ENCODE data around the gene TUBGCP2.
A peak's percentile ranks its signal among the peaks of the same experiment; 100 is the strongest.

TUBGCP2 gene

DNA sequence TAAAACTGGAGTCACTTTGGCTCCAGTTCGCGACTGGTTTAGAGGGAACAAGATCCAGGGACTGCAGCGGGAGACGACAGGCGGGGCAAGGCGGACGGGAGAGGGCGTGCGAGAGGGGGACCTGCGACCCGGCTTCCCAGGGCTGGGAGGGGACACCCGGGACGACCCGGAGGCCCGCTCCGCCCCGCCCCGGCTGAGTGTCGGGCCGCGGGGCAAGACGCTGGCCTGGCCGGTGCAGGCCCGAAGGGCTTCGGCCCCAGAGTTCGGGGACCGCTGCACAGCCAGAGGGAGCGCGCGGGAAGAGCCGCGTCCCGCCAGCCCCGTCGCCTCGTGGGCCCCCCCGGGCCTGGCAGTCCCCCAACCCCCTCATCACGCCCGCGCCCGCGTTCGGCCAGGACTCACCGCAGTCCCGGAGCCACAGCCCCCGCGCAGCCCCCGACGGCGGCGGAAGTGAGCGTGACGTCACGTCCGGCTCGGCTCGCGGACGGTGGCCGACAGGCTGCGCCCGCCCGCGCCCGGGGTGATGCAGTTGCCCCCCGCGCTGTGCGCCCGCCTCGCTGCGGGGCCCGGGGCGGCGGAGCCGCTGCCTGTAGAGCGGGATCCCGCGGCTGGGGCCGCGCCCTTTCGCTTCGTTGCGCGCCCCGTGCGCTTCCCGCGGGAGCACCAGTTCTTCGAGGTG is at the start of gene TUBGCP2, which contains the start of gene ZNF511:
Gene TUBGCP2 (minus strand): TSS at position 452 of the 679 bp plus-strand sequence. CDS start 5,931 bp downstream, outside the sequence.
Gene ZNF511 (plus strand): TSS at position 494 of the 679 bp plus-strand sequence. CDS start 30 bp downstream, at position 524.
- peak; percentile 78 to 81 for DNase-seq (ENCODE audit: low read depth in 2 of 2, low spot score in 1 of 2)

DNA sequence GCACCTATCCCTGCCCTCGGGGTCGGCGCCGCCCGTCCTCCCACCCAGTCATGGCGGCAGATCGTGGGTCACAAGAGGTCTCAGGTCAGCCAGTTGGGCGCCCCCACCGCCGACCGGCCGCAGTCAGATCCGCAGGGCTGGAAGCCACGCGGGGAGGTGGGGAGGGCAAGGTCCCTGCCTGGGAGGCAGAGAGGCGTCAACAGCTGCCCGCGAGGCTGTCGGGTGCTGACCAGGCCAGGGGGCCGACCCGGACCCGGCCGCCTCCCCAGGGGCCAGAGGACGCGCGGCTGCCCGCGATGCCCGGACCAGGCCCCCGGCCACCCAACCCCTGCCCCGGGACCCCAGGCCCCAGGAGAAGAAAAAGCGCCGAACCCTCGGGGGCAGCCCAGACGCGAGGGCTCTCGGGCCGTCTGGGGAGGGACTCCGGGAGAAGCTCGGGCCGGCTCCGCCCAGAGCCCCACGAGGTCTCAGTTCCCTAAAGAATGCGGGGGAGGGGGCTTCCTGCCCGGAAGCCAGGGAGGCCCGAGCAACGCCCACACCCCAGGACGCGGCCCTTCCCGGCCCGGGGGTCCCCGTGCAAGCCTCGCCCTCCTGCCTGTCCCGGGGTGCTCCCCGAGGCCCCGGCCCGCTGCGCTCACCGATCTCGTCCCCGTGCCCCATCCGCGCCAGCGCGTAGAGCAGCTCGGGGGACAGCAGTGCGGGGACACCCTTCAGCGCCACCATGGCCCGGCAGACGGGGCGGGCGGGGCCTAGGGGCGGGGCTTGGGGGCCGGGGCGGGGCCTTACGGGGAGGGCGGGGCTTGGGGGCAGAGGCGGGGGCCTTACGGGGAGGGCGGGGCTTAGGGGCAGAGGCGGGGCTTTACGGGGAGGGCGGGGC is 48.9 kb upstream of the TUBGCP2 start, which contains the start of gene FUOM:
Gene FUOM (minus strand): TSS at position 735 of the 877 bp plus-strand sequence. CDS start 12 bp downstream, at position 723.
- peak; percentile 36 to 43 for DNase-seq (ENCODE audit: low read depth in 2 of 2, low spot score in 1 of 2)

- no peak for DNase-seq (ENCODE audit: low read depth in 2 of 2, low spot score in 1 of 2)
These were observed 48.0 kb upstream of the TUBGCP2 start for GRCh38 chr10:133356549-133357284.

- no peak for DNase-seq (ENCODE audit: low read depth in 2 of 2, low spot score in 1 of 2)
These were observed 47.3 kb upstream of the TUBGCP2 start for GRCh38 chr10:133355991-133356390.

GRCh38 chr10:133355266-133355665 is 46.6 kb upstream of the TUBGCP2 start:
- DNase-seq (ENCODE audit: low read depth in 2 of 2, low spot score in 1 of 2): no peak

- no peak for DNase-seq (ENCODE audit: low read depth in 2 of 2, low spot score in 1 of 2)
These were observed 46.1 kb upstream of the TUBGCP2 start for GRCh38 chr10:133354672-133355240.

DNA sequence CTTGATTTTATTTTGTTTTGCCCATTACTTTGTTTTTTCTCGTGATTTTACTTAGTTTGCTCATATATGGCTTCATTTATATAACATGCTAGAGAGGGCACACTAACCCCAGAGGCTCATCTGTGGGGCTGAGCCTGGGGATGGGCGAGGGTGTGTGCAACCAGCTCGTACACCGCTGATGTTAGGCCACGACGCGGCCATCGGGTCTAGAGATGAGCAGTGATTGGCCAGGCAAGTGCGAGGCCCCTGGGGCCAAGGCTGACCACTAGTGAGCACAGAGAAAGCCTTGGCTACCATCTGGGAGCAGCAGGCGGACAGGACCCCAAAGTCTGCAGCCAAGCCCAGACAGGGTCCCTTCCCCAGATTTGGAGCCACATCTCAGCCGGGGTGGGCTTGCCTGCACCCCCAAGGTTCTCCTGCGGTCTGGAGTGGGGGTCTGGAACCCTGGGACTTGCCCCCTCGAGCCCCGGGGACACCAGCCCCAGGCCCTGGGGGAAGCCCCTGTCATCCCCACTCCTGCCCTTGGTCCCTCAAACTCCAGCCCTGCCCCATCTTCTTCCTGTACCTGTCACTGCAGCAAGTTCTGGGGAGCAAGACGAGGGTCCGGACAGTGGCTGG is 45.4 kb upstream of the TUBGCP2 start:
- DNase-seq (ENCODE audit: low read depth in 2 of 2, low spot score in 1 of 2): no peak

DNA sequence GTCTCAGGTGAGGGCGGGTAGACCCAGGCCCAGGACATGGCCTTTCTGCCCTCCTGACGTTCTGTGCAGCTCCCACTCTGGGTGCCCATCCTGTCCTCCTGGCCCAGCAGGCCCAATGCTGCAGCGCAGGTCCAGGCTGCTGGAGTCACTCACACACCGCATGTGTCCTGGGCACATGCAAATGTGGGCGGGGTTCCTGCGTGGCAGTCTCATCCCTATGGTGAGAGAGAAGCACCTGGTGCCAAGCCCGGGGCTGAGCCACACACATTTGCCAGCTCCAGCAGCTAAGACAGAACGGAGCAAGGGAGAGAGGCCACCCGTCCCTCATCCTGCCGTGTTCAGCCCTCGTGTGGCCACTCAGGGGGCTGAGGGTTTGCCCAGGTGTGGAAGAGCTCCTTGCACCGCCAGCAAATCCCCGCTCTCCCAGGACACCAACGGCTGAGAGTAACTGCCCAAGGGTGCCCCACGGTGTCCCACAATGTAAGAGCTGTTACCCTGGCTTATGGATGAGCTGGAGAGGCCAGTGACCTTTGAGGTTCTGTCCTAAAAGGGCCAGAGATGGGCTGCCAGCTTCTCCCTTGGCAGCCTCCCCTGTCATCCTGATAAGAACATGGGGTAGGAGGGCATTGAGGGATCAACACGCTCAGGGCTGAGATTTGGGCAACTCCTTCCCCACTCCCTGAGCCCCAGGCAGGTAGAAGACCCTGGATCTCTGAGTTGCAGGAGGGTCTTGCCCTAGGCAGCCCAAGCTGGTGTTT is 44.7 kb upstream of the TUBGCP2 start:
- DNase-seq (ENCODE audit: low read depth in 2 of 2, low spot score in 1 of 2): no peak

- no peak for DNase-seq (ENCODE audit: low read depth in 2 of 2, low spot score in 1 of 2)
These were observed 43.0 kb upstream of the TUBGCP2 start for GRCh38 chr10:133351408-133352318.

DNA sequence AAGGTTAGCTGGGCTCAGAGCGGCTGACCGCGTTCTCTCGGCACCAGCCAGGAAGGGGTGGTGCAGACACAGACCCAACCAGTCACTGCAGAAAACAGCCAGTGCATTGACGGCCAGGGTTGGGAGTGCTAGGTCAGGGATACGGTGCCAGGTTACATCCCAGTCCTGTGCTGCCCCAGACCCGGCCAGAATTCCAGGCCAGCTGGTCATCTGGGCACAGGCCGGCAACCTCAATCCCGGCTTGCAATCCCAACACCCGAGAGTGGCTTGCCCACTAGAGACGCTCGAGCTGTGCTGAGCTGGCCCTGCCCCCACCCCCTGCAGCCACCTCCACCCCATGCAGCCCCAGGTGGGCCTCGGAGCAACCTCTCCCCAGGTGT is 42.3 kb upstream of the TUBGCP2 start:
- no peak for DNase-seq (ENCODE audit: low read depth in 2 of 2, low spot score in 1 of 2)

GRCh38 chr10:133350283-133350949 is 41.7 kb upstream of the TUBGCP2 start:
- no peak for DNase-seq (ENCODE audit: low read depth in 2 of 2, low spot score in 1 of 2)

DNA sequence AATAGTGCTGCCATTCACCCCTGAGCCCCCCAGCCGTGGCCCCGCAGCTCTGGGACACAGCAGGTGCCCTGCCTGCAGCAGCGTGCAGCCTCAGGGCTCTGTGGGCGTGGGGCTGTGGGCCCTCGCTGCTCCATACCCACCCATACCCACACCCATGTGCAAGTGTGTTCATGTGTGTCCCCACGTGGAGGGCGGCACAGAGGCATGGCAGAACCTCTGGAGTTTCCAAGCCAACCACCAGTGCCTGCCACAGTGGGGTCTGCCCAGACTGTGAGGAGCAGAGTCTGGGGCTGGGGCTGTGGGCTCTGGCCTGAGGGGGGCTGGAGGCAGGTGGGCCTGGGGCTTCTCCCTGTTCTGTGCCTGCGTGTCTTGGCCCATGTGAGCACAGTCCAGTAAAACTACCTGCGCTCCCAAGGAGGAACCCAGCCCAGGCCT is 40.9 kb upstream of the TUBGCP2 start:
- DNase-seq (ENCODE audit: low read depth in 2 of 2, low spot score in 1 of 2): no peak

DNA sequence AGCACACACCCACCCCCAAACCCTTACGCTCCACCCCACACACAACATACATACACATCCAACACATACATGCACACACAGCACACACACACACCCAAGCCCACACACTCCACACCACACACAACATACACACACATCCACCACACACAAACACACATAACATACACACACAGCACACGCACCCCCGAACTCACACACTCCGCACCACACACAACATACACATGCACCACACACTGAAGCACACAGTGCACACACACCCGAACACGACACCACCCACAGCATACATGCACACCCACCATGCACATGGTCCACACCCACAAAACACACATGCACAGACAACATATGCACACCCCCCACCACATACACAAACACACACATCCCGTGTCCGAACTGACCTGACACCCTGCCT is 40.5 kb upstream of the TUBGCP2 start:
- no peak for DNase-seq (ENCODE audit: low read depth in 2 of 2, low spot score in 1 of 2)

DNA sequence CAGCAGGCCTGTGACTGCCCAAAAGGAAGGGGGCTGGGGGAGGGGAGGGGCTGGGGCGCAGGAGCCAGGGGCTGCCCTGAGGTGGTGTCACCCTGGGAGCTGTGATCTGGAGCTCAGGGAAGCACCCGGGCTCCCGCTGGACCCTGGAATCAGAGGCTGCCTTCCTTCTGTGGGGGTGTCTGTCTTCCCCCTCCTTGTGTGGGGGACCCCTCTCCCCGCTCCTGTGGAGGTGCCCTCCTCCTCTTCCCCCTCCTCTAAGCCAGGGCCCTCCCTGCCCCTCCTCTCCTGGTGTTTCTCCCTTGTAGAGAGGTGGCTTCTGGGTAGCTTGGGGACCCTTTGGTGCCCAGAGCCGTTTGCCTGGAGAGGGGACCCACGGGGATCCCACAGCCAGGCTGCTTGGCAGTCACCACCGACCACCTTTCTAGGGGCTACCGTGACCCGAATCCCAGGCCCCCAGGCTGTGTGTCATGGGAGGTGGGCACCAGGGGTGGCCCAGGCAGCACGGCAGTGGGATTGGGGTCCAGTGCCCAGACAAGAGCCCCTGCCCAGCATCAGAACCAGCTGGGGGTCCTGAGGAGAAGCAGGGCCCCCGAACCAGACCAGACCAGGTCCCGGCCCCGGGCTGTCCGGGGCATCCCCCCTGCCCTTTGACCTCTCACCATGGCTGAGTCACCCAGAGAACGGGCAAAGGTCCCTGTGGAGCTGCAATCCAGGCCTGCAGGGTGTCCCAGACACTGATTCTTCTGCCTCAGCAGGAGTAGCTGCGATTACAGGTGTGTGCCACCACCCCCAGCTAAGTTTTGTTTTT is 39.2 kb upstream of the TUBGCP2 start:
- DNase-seq (ENCODE audit: low read depth in 2 of 2, low spot score in 1 of 2): no peak

- no peak for DNase-seq (ENCODE audit: low read depth in 2 of 2, low spot score in 1 of 2)
These were observed 37.7 kb upstream of the TUBGCP2 start for GRCh38 chr10:133346413-133346812.

- no peak for DNase-seq (ENCODE audit: low read depth in 2 of 2, low spot score in 1 of 2)
These were observed 35.6 kb upstream of the TUBGCP2 start for GRCh38 chr10:133344236-133344635.

GRCh38 chr10:133343558-133343957 is 34.9 kb upstream of the TUBGCP2 start:
- DNase-seq (ENCODE audit: low read depth in 2 of 2, low spot score in 1 of 2): no peak

Measured in stimulated activated CD8-positive, alpha-beta memory T cell treated with anti-CD3 and anti-CD28 coated beads, Interleukin-4, amount 100 ng/mL, for 1 hour (primary cell).